AG09319 (cell line): ENCODE data around the gene MLIP.

ENCODE experiments used
- DNase-seq: peaks from one replicate; pipeline ENCODE4 v3.0.0-alpha.2; 2010; ENCODE audit warnings: low read depth; ENCODE audit errors: extremely low read depth
- CTCF ChIP-seq: IDR thresholded peaks from 2 replicates; pipeline ENCODE4 v1.5.1; 2011; ENCODE audit warnings: low read depth, mild to moderate bottlenecking, inconsistent platforms, low read length, moderate library complexity

Gene MLIP

DNA sequence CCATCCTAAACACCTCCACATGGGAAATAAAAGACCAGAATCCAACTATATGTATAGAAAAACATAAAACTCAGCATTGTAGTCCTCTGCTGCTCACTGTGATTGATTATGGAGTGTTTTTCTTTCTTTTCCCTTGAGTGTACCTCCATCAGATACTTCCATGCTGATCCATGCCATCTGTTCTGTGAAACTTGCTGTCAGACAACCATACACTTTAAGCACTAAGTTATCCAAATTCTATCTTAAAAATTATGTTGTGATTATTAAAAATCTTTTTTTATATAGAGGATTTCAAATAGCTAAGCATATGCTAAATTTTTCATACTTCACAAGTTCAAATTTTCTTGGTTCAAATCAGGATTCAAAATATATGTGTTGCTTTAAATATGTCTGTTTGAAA is 105.1 kb downstream of the MLIP start:
- no peak for TF ChIP-seq CTCF
- no peak for DNase-seq

- no peak for TF ChIP-seq CTCF
- no peak for DNase-seq
Observed at GRCh38 chr6:54217018-54217417, 105.8 kb downstream of the MLIP start.

DNA sequence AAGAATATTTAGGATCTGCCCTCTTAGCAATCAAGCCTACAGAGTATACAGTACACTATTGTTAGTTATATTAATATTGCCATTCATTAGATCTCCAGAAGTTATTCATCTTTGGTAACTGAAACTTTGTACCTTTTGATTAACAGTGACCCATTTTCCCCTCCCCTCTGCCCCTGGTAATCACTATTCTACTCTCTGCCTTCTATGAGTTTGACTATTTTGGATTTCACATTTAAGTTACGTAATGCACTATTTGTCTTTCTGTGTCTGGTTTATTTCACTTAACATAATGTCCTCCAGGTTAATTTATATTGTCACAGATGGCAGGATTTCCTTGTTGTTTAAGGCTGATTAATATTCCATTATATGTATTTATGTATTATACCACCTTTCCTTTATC is 111.0 kb downstream of the MLIP start:
- no peak for TF ChIP-seq CTCF
- no peak for DNase-seq

GRCh38 chr6:54232703-54233102 is 121.5 kb downstream of the MLIP start:
- TF ChIP-seq CTCF: no peak
- no peak for DNase-seq

DNA sequence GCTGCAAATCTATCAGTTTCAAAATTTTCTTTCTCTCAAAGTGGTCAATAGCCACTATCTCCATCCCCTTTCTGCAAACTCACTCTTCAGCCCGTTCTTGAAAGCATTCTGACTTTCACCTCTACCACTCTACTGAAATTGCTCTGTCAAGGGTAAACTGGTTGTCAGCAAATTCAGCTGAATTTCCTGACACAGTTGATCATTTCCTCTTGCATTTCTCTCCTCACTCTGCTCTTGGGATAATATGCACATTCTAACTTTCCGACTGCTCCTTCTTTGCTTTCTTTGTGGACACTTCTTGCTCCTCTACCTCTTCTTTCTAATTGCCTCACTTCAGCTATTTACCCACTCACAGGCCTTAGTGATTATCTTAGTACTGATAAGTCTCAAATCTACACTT is 123.3 kb downstream of the MLIP start:
- DNase-seq: no peak
- no peak for TF ChIP-seq CTCF

DNA sequence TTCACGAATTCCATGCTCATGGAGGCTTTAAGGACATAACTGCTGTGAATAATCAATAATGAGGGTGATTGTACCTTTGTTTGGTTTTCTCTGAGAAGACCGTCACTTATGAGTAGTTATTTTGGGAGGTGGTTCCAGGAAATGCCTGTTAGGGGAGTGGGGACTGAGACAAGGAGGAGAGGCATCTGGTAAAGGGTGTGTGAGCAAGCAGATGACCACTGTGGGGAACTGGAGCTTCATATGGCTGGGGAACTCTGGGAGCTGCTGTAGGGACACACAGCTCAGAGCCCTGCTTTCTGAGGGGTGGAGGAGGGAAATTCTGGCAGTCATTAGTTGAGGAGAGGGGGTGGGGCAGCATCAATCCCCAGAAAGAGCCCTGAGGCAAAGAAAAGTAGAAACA is 125.7 kb downstream of the MLIP start:
- no peak for TF ChIP-seq CTCF
- DNase-seq: no peak

- TF ChIP-seq CTCF: no peak
- peak; percentile 71 for DNase-seq
Observed at GRCh38 chr6:54238396-54238795, 127.2 kb downstream of the MLIP start.

- DNase-seq: no peak
- TF ChIP-seq CTCF: no peak
Observed at GRCh38 chr6:54243699-54244098, 132.5 kb downstream of the MLIP start.
